ENCODE measurements around the gene CELF1. TPM values are rescaled to one million over a fixed set of nuclear protein-coding genes. Genes with fewer than 3 reads are reported as not detected.

The CELF1 gene
- polyA plus RNA-seq, 1 of the 3 experiments (the other 2 are of a cell fraction) = 47.5 TPM

- H3K9me2 ChIP-seq = no peaks in the 10 kb centered on the region
- peaks cover 0 to 31% of the 10 kb centered on the region in 2 experiments for H3K36me3 ChIP-seq (replicated peaks in 1 of 2; ENCODE audit: control insufficient read depth in 1 of 2, insufficient read depth in 2 of 2, low read length in 1 of 2)
- H3K27me3 ChIP-seq (ENCODE audit: insufficient read depth) = no peaks in the 10 kb centered on the region
- POLR2A ChIA-PET = interaction anchor here (0.6 to 0.7 kb wide), 2 partner anchors 11 to 69 kb away, joined by 3 to 4 read pairs; no protein-coding TSS in a partner anchor
- no peak overlapping the region for H3K4me2 ChIP-seq
- H3K27ac ChIP-seq (ENCODE audit: low read depth in 2 of 2, low read length in 1 of 2) = no peak overlapping the region
- CTCF ChIA-PET = no interaction called here
- H2AFZ ChIP-seq (ENCODE audit: low read depth) = no peak overlapping the region
- no peaks in the 10 kb centered on the region for H3K9me3 ChIP-seq
- H3K4me1 ChIP-seq (ENCODE audit: control insufficient read depth in 1 of 2, insufficient read depth in 2 of 2, low read depth in 1 of 2, low read length in 1 of 2) = peaks cover 8 to 35% of the 10 kb centered on the region in 2 experiments
- TF ChIP-seq EZH2phosphoT487 (IDR thresholded peaks at IDR 0.05; ENCODE audit: borderline replicate concordance, low read depth) (no peak), MAX (IDR thresholded peaks at IDR 0.05; ENCODE audit: low read depth) (no peak), ZBTB33 (IDR thresholded peaks at IDR 0.05; ENCODE audit: borderline replicate concordance, low read depth) (no peak), TEAD4 (IDR thresholded peaks at IDR 0.05; ENCODE audit: borderline replicate concordance, insufficient read depth) (no peak), EP300 (IDR thresholded peaks at IDR 0.05; ENCODE audit: borderline replicate concordance in 1 of 2, low read depth in 1 of 2, low read length in 1 of 2) (no peak), GABPA (IDR thresholded peaks at IDR 0.05; ENCODE audit: low read depth) (no peak), FOXM1 (IDR thresholded peaks at IDR 0.05; ENCODE audit: low read depth) (no peak), NFIC (IDR thresholded peaks at IDR 0.05; ENCODE audit: borderline replicate concordance) (no peak), MXI1 (IDR thresholded peaks at IDR 0.05; ENCODE audit: low read depth, low read length) (no peak), TAF1 (IDR thresholded peaks at IDR 0.05; ENCODE audit: borderline replicate concordance, low read depth, low read length) (no peak), SMC3 (IDR thresholded peaks at IDR 0.05; ENCODE audit: low read depth, low read length) (no peak), USF2 (IDR thresholded peaks at IDR 0.05; ENCODE audit: borderline replicate concordance, low read depth, low read length) (no peak), REST (IDR thresholded peaks at IDR 0.05; ENCODE audit: low read depth, low read length) (no peak), CTCF (IDR thresholded peaks at IDR 0.05) (no peak), POLR2AphosphoS5 (IDR thresholded peaks at IDR 0.05; ENCODE audit: low read depth, low read length) (no peak), IRF3 (IDR thresholded peaks at IDR 0.05; ENCODE audit: low read depth, low read length) (no peak), RFX5 (IDR thresholded peaks at IDR 0.05; ENCODE audit: low read length) (no peak), PBX3 (IDR thresholded peaks at IDR 0.05) (no peak)
- peaks cover 16% of the 10 kb centered on the region for H3F3A ChIP-seq (replicated peaks; ENCODE audit: insufficient read depth)
- no peak for DNase-seq
- peaks cover 100% of the 10 kb centered on the region for H3K79me2 ChIP-seq (ENCODE audit: insufficient read depth)
- WGBS (ENCODE audit: low lambda C conversion rate) = 97% methylated on average over 4 of the region's 4 CpGs
- no peak overlapping the region for H3K4me3 ChIP-seq (ENCODE audit: low read depth in 2 of 2, low read length in 1 of 2)
- H3K9ac ChIP-seq = no peak overlapping the region
- H4K20me1 ChIP-seq (ENCODE audit: insufficient read depth) = peaks cover 99% of the 10 kb centered on the region
Measured at GRCh38 chr11:47529951-47530350, 23.0 kb downstream of the CELF1 start.
